Adipocyte (in vitro differentiated cells): ENCODE data around the gene CAMTA1.
A peak's percentile ranks its signal among the peaks of the same experiment; 100 is the strongest.

Experiments used
- DNase-seq: peaks from one replicate; pipeline ENCODE4 v3.0.0-alpha.2; 2015; ENCODE audit warnings: low read depth
- H3K27me3 ChIP-seq: replicated peaks from 2 replicates; pipeline ENCODE4 v1.7.0; 2013; ENCODE audit warnings: mild to moderate bottlenecking, low read length, moderate library complexity; ENCODE audit not compliant: control insufficient read depth, insufficient read depth
- H3K36me3 ChIP-seq: 2 replicates; pipeline ENCODE4 v1.7.0; 2013; ENCODE audit warnings: low read length, mild to moderate bottlenecking, moderate library complexity; ENCODE audit not compliant: control insufficient read depth, insufficient read depth, severe bottlenecking
- H3K4me1 ChIP-seq: 2 replicates; pipeline ENCODE4 v1.7.0; 2013; ENCODE audit warnings: mild to moderate bottlenecking, low read length, moderate library complexity; ENCODE audit not compliant: control insufficient read depth, insufficient read depth
- H3K4me3 ChIP-seq: 2 replicates; pipeline ENCODE4 v1.7.0; 2013; ENCODE audit warnings: mild to moderate bottlenecking, low read length, moderate library complexity
- H3K9ac ChIP-seq: 2 replicates; pipeline ENCODE4 v1.7.0; 2013; ENCODE audit warnings: mild to moderate bottlenecking, low read length, moderate library complexity
- H3K9me3 ChIP-seq: 2 replicates; pipeline ENCODE4 v1.7.0; 2013; ENCODE audit warnings: mild to moderate bottlenecking, low read length, moderate library complexity; ENCODE audit not compliant: control insufficient read depth

CAMTA1 gene

GRCh38 chr1:7672864-7673263 is 887.6 kb downstream of the CAMTA1 start:
- Histone ChIP-seq H3K9me3 (no peaks in the 10 kb centered on the region), H3K9ac (no peak overlapping the region), H3K36me3 (no peaks in the 10 kb centered on the region), H3K4me3 (no peak overlapping the region), H3K27me3 (peaks cover 47% of the 10 kb centered on the region), H3K4me1 (peaks cover 12% of the 10 kb centered on the region)
- no peak for DNase-seq

- peaks cover 53% of the 10 kb centered on the region for H3K27me3 ChIP-seq
- no peak for DNase-seq
- H3K36me3 ChIP-seq = no peaks in the 10 kb centered on the region
Measured at GRCh38 chr1:7674972-7675371, 889.7 kb downstream of the CAMTA1 start.

GRCh38 chr1:7675431-7676273 is 890.4 kb downstream of the CAMTA1 start:
- Histone ChIP-seq H3K4me3 (no peak overlapping the region), H3K4me1 (peaks cover 2% of the 10 kb centered on the region), H3K9ac (no peak overlapping the region), H3K27me3 (peaks cover 51% of the 10 kb centered on the region), H3K9me3 (no peaks in the 10 kb centered on the region), H3K36me3 (no peaks in the 10 kb centered on the region)
- DNase-seq = no peak

More at GRCh38 chr1:7674972-7675371, 889.7 kb downstream of the CAMTA1 start:
- H3K4me1 ChIP-seq = peaks cover 8% of the 10 kb centered on the region
- H3K4me3 ChIP-seq = no peak overlapping the region
- H3K9ac ChIP-seq = no peak overlapping the region
- H3K9me3 ChIP-seq = no peaks in the 10 kb centered on the region

GRCh38 chr1:7676274-7676945 is 891.2 kb downstream of the CAMTA1 start:
- H3K4me1 ChIP-seq = no peaks in the 10 kb centered on the region
- H3K9me3 ChIP-seq = no peaks in the 10 kb centered on the region
- DNase-seq = no peak
- H3K9ac ChIP-seq = no peak overlapping the region
- H3K4me3 ChIP-seq = no peak overlapping the region
- no peaks in the 10 kb centered on the region for H3K36me3 ChIP-seq
- peaks cover 56% of the 10 kb centered on the region for H3K27me3 ChIP-seq

- H3K36me3 ChIP-seq = no peaks in the 10 kb centered on the region
- no peak overlapping the region for H3K4me3 ChIP-seq
- H3K9me3 ChIP-seq = no peaks in the 10 kb centered on the region
- no peak for DNase-seq
- no peaks in the 10 kb centered on the region for H3K4me1 ChIP-seq
- peaks cover 51% of the 10 kb centered on the region for H3K27me3 ChIP-seq
- no peak overlapping the region for H3K9ac ChIP-seq
Measured at GRCh38 chr1:7677111-7677510, 891.9 kb downstream of the CAMTA1 start.

- H3K36me3 ChIP-seq = no peaks in the 10 kb centered on the region
- H3K9me3 ChIP-seq = no peaks in the 10 kb centered on the region
- no peaks in the 10 kb centered on the region for H3K4me1 ChIP-seq
- peaks cover 49% of the 10 kb centered on the region for H3K27me3 ChIP-seq
- no peak overlapping the region for H3K9ac ChIP-seq
- H3K4me3 ChIP-seq = no peak overlapping the region
- DNase-seq = no peak
Measured at GRCh38 chr1:7677815-7678214, 892.6 kb downstream of the CAMTA1 start.

- H3K4me3 ChIP-seq = no peak overlapping the region
Measured at GRCh38 chr1:7678491-7679158, 893.4 kb downstream of the CAMTA1 start.

GRCh38 chr1:7679159-7679872 is 894.1 kb downstream of the CAMTA1 start:
- Histone ChIP-seq H3K36me3 (no peaks in the 10 kb centered on the region), H3K27me3 (peaks cover 44% of the 10 kb centered on the region), H3K9ac (no peak overlapping the region), H3K4me3 (no peak overlapping the region), H3K4me1 (no peaks in the 10 kb centered on the region), H3K9me3 (no peaks in the 10 kb centered on the region)
- no peak for DNase-seq

More at GRCh38 chr1:7678491-7679158, 893.4 kb downstream of the CAMTA1 start:
- H3K4me1 ChIP-seq = no peaks in the 10 kb centered on the region
- no peaks in the 10 kb centered on the region for H3K36me3 ChIP-seq
- H3K27me3 ChIP-seq = peaks cover 41% of the 10 kb centered on the region
- H3K9me3 ChIP-seq = no peaks in the 10 kb centered on the region
- H3K9ac ChIP-seq = no peak overlapping the region
- DNase-seq = no peak

- H3K9ac ChIP-seq = peak overlapping the region; percentile 59
- no peak for DNase-seq
- H3K4me3 ChIP-seq = peak overlapping the region; percentile 78
- no peaks in the 10 kb centered on the region for H3K4me1 ChIP-seq
- no peaks in the 10 kb centered on the region for H3K9me3 ChIP-seq
- H3K27me3 ChIP-seq = peaks cover 40% of the 10 kb centered on the region
- H3K36me3 ChIP-seq = no peaks in the 10 kb centered on the region
Measured at GRCh38 chr1:7679873-7680206, 894.6 kb downstream of the CAMTA1 start.

- Histone ChIP-seq H3K27me3 (peaks cover 36% of the 10 kb centered on the region), H3K9me3 (no peaks in the 10 kb centered on the region), H3K4me1 (no peaks in the 10 kb centered on the region), H3K4me3 (peak overlapping the region; percentile 78), H3K9ac (peak overlapping the region; percentile 59), H3K36me3 (no peaks in the 10 kb centered on the region)
- DNase-seq = peak; percentile 80
Measured at GRCh38 chr1:7680207-7680954, 895.1 kb downstream of the CAMTA1 start.
